Measurements from ENCODE around the gene LHCGR.

DNA sequence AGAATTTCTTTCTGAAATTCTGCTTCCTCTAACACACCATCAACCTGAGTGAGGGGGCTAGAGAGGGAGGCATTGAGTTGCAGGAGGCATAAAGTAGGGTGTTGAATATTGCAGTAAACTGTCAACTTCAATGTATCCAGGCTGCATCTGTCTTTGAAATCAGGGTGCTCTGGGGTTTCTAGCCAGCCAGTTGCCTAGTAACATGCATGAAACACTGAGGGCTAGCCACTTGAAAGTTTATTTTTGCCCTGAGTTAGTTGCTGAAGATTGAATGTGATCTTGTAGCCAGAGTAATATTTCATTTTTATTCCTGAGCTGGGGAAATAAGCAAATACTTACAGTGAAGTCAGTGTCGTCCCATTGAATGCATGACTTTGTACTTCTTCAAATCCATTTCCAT lies 41.9 kb downstream of the LHCGR start:
- TF ChIP-seq, protein P1, sequence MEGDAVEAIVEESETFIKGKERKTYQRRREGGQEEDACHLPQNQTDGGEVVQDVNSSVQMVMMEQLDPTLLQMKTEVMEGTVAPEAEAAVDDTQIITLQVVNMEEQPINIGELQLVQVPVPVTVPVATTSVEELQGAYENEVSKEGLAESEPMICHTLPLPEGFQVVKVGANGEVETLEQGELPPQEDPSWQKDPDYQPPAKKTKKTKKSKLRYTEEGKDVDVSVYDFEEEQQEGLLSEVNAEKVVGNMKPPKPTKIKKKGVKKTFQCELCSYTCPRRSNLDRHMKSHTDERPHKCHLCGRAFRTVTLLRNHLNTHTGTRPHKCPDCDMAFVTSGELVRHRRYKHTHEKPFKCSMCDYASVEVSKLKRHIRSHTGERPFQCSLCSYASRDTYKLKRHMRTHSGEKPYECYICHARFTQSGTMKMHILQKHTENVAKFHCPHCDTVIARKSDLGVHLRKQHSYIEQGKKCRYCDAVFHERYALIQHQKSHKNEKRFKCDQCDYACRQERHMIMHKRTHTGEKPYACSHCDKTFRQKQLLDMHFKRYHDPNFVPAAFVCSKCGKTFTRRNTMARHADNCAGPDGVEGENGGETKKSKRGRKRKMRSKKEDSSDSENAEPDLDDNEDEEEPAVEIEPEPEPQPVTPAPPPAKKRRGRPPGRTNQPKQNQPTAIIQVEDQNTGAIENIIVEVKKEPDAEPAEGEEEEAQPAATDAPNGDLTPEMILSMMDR (conservative IDR thresholded peaks at IDR 0.05; ENCODE audit: low read length): no peak
- TF ChIP-seq EZH2phosphoT487 (IDR thresholded peaks at IDR 0.05; ENCODE audit: borderline replicate concordance, low read depth, low read length): no peak
